ENCODE data around the gene PCDHGA6. TPM values are rescaled to one million over a fixed set of nuclear protein-coding genes. Genes with fewer than 3 reads are reported as not detected.
A peak's percentile ranks its signal among the peaks of the same experiment; 100 is the strongest.

The PCDHGA6 gene
- total RNA-seq, 2 experiments from 2014 or later = 0.11 TPM; not detected in 1

DNA sequence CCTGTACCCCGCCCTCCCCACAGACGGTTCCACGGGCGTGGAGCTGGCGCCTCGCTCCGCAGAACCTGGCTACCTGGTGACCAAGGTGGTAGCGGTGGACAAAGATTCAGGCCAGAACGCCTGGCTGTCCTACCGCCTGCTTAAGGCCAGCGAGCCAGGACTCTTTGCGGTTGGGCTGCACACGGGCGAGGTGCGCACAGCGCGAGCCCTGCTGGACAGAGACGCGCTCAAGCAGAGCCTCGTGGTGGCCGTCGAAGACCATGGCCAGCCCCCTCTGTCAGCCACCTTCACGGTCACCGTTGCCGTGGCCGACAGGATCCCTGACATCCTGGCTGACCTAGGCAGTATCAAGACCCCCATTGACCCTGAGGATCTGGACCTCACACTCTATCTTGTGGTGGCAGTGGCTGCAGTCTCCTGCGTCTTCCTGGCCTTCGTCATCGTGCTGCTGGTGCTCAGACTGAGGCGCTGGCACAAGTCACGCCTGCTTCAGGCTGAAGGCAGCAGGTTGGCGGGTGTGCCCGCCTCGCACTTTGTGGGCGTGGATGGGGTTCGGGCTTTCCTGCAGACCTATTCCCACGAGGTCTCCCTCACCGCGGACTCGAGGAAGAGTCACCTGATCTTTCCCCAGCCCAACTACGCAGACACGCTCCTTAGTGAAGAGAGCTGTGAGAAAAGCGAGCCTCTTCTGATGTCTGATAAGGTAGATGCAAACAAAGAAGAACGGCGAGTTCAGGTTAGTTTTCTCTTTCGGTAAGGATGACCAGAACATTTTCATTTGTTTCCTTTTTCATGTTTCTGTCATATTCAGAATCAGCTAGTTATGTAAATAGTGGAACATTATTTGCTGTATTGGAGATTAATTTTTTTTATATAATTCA lies 7.4 kb upstream of the PCDHGA6 start:
- peaks cover 89% of the 10 kb centered on the region for H3K27me3 Mint-ChIP-seq
- intact Hi-C loops (cut with DNase I, micrococcal nuclease) = loop anchor here (10.0 kb wide), 2 partner anchors 49 to 141 kb away; partner anchors contain the start of genes PCDHB14 (in 1 of the 2), PCDHGA10 (in 1 of the 2) and PCDHGB7 (in 1 of the 2)
- Histone ChIP-seq H3K27me3 (ENCODE audit: control insufficient read depth in 1 of 2, insufficient read depth in 2 of 2, low read length in 2 of 2) (peaks cover 62 to 79% of the 10 kb centered on the region in 2 experiments), H3K4me1 (ENCODE audit: insufficient read depth, low read length) (peaks cover 8% of the 10 kb centered on the region), H3K27ac (ENCODE audit: low read depth in 1 of 2, low read length in 2 of 2) (no peak overlapping the region), H3K4me3 (ENCODE audit: low read length) (no peak overlapping the region), H3K9me3 (ENCODE audit: control insufficient read depth in 1 of 2, insufficient read depth in 1 of 2, low read length in 2 of 2) (peaks cover 38 to 55% of the 10 kb centered on the region in 2 experiments), H3K36me3 (ENCODE audit: insufficient read depth, low read length) (no peaks in the 10 kb centered on the region)
- CTCF ChIA-PET = no interaction called here
- no peak overlapping the region for H3K27ac Mint-ChIP-seq
- ATAC-seq (ENCODE audit: poor library complexity) (no peak), DNase-seq (no peak)
- peaks cover 11% of the 10 kb centered on the region for H3K4me1 Mint-ChIP-seq (ENCODE audit: low read depth)
- TF ChIP-seq, protein P1, sequence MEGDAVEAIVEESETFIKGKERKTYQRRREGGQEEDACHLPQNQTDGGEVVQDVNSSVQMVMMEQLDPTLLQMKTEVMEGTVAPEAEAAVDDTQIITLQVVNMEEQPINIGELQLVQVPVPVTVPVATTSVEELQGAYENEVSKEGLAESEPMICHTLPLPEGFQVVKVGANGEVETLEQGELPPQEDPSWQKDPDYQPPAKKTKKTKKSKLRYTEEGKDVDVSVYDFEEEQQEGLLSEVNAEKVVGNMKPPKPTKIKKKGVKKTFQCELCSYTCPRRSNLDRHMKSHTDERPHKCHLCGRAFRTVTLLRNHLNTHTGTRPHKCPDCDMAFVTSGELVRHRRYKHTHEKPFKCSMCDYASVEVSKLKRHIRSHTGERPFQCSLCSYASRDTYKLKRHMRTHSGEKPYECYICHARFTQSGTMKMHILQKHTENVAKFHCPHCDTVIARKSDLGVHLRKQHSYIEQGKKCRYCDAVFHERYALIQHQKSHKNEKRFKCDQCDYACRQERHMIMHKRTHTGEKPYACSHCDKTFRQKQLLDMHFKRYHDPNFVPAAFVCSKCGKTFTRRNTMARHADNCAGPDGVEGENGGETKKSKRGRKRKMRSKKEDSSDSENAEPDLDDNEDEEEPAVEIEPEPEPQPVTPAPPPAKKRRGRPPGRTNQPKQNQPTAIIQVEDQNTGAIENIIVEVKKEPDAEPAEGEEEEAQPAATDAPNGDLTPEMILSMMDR (IDR thresholded peaks at IDR 0.05) = no peak
- peaks cover 25% of the 10 kb centered on the region for H3K9me3 Mint-ChIP-seq
- POLR2A ChIA-PET = no interaction called here
- no peak overlapping the region for H3K4me3 Mint-ChIP-seq
- peaks cover 36% of the 10 kb centered on the region for H3K36me3 Mint-ChIP-seq (ENCODE audit: low read depth)

- TF ChIP-seq, protein P1 (IDR thresholded peaks at IDR 0.05) = no peak
- peak in 9 of 14 experiments; percentile 4 to 61 (median 28) for DNase-seq
- H3K27ac ChIP-seq (ENCODE audit: low read depth in 1 of 2, low read length in 2 of 2) = no peak within 1 kb of the TSS
- H3K36me3 ChIP-seq (ENCODE audit: insufficient read depth, low read length) = no peaks in the 10 kb centered on the region
- H3K9me3 ChIP-seq (ENCODE audit: control insufficient read depth in 1 of 2, insufficient read depth in 1 of 2, low read length in 2 of 2) = peaks cover 51 to 57% of the 10 kb centered on the region in 2 experiments
- ChIA-PET POLR2A (interaction anchor here (1.6 kb wide), 1 partner anchor 50 kb away, joined by 9 read pairs; the partner anchor contains the start of gene TAF7), CTCF (interaction anchor here (0.5 to 2.7 kb wide), 13 partner anchors 10 to 312 kb away, joined by 3 to 13 read pairs (median 4); partner anchors contain the start of genes PCDHGA12, PCDHGB1, PCDHGB2 and PCDHGB5)
- Mint-ChIP-seq H3K27ac (no peak within 1 kb of the TSS), H3K36me3 (ENCODE audit: low read depth) (peaks cover 34% of the 10 kb centered on the region), H3K27me3 (peaks cover 91% of the 10 kb centered on the region), H3K9me3 (peaks cover 21% of the 10 kb centered on the region), H3K4me1 (ENCODE audit: low read depth) (peaks cover 11% of the 10 kb centered on the region), H3K4me3 (peak within 1 kb of the TSS; percentile 80)
- peaks cover 8% of the 10 kb centered on the region for H3K4me1 ChIP-seq (ENCODE audit: insufficient read depth, low read length)
- ATAC-seq (ENCODE audit: poor library complexity) = peak; percentile 83
- intact Hi-C loops (cut with DNase I, micrococcal nuclease) = loop anchor here (10.0 kb wide), 2 partner anchors 45 to 145 kb away; partner anchors contain the start of genes PCDHB14 (in 1 of the 2), PCDHGA10 (in 1 of the 2) and PCDHGB7 (in 1 of the 2)
- peaks cover 71 to 76% of the 10 kb centered on the region in 2 experiments for H3K27me3 ChIP-seq (ENCODE audit: control insufficient read depth in 1 of 2, insufficient read depth in 2 of 2, low read length in 2 of 2)
- H3K4me3 ChIP-seq (ENCODE audit: low read length) = peak within 1 kb of the TSS; percentile 36
Measured at GRCh38 chr5:141369994-141370848, 3.5 kb upstream of the PCDHGA6 start, which contains the start of gene PCDHGB3. Gene PCDHGB3 (plus strand): TSS chr5:141370242. CDS start chr5:141370395, 153 bp downstream.
